HepG2 (cell line): ENCODE data around the gene LIN28A.

Experiments used
- ATF7 ChIP-seq, 2 experiments: fragments of 450-650 bp in 1 of 2; sonication (generic) in 1 of 2; formaldehyde crosslinking in 1 of 2; IDR thresholded peaks; 2 replicates each; pipeline versions ENCODE4 v1.4.0 to v1.6.1; 2016 to 2020; ENCODE audit warnings: antibody characterized with exemption in 1 of 2, mild to moderate bottlenecking in 1 of 2, missing genetic modification reagents in 1 of 2
- CEBPB ChIP-seq: IDR thresholded peaks from 2 replicates; pipeline ENCODE4 v1.6.1; 2011; ENCODE audit warnings: low read depth, low read length, improper control_type of control experiment, borderline replicate concordance
- CREB1 ChIP-seq, 2 experiments: fragments of 450-650 bp in 1 of 2; IDR thresholded peaks; 2 replicates each; pipeline ENCODE4 v1.6.1; 2016 to 2017; ENCODE audit warnings: control low read depth in 1 of 2, mild to moderate bottlenecking in 1 of 2, missing compliant biosample characterization in 1 of 2, missing genetic modification characterization in 1 of 2
- FOXM1 ChIP-seq: sonication (generic); formaldehyde crosslinking; IDR thresholded peaks from 2 replicates; pipeline ENCODE4 v1.5.0; 2020; ENCODE audit warnings: missing genetic modification reagents
- PITX1 ChIP-seq: sonication (generic); formaldehyde crosslinking; IDR thresholded peaks from 2 replicates; pipeline ENCODE4 v1.5.1; 2020; ENCODE audit warnings: mild to moderate bottlenecking, missing genetic modification reagents
- POLR2A ChIP-seq, 2 experiments: IDR thresholded peaks; 2 replicates each; pipeline ENCODE4 v1.6.1; 2011; ENCODE audit warnings: low read depth in 2 of 2, low read length in 2 of 2, mild to moderate bottlenecking in 1 of 2, moderate library complexity in 1 of 2; ENCODE audit not compliant: insufficient read depth in 1 of 2
- RAD21 ChIP-seq: fragments of 450-650 bp; formaldehyde crosslinking; IDR thresholded peaks from 2 replicates; pipeline ENCODE4 v1.5.0; 2020; ENCODE audit warnings: mild to moderate bottlenecking
- RFX5 ChIP-seq: IDR thresholded peaks from 2 replicates; pipeline ENCODE4 v1.6.1; 2011; ENCODE audit warnings: low read depth, low read length, improper control_type of control experiment
- SP4 ChIP-seq: sonication (generic); formaldehyde crosslinking; IDR thresholded peaks from 2 replicates; pipeline ENCODE4 v1.8.1; 2023; ENCODE audit warnings: mild to moderate bottlenecking, missing genetic modification reagents
- ZNF224 ChIP-seq: sonication (generic); formaldehyde crosslinking; IDR thresholded peaks from 2 replicates; pipeline ENCODE4 v1.5.0; 2020; ENCODE audit warnings: mild to moderate bottlenecking, missing genetic modification reagents
- TF ChIP-seq, protein P1 (sequence below): sonication (generic); formaldehyde crosslinking; IDR thresholded peaks from 2 replicates; pipeline ENCODE4 v1.5.0; 2020; ENCODE audit warnings: mild to moderate bottlenecking, missing genetic modification reagents, moderate library complexity
- TF ChIP-seq, protein P2 (sequence below): IDR thresholded peaks from 2 replicates; pipeline ENCODE4 v1.6.1; 2012; ENCODE audit warnings: inconsistent platforms

DNA sequence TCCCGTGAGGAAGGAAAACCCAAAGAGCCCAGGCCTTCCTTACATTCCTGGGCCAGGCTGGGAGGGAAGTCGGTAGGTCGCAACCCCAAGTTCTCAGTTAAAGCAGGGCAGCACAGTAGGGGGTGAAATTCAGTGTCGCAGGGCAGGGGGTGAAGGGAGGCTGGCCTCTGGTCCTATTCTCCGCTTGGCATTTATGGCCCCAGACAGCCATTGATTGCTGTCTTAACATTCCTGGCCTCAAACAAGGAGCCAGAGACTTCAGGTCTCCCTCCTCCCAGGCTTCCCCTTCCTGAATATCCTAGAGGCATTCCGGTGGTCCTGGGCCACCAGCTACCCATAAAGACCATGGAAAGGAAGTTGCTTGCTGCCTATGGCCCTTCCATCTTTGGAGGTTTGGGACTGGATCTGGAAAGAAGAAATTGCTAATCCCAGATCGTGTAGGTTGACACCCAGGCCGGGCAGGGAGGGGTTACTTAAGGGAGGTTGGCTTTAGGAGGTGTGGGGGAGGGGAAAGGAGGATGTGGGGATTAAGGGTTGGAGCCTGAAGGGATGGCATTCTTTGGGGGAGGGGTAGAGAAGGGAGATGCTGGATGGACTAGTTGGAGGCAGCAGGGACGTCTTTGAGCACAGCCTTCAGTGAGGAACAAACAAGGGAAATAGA lies 1.7 kb downstream of the LIN28A start:
- TF ChIP-seq RFX5 (no peak), CEBPB (no peak), SP4 (CRISPR knock-in tag) (no peak), ATF7 (IDR thresholded peaks at IDR 0.05) (no peak), ATF7 (CRISPR knock-in tag; IDR thresholded peaks at IDR 0.05) (no peak), RAD21 (no peak), POLR2A (IDR thresholded peaks at IDR 0.05; ENCODE audit: insufficient read depth in 1 of 2, low read depth in 2 of 2, low read length in 2 of 2) (no peak), CREB1 (IDR thresholded peaks at IDR 0.05) (no peak), CREB1 (CRISPR knock-in tag; IDR thresholded peaks at IDR 0.05) (no peak), PITX1 (CRISPR knock-in tag) (no peak), ZNF224 (no peak), FOXM1 (CRISPR knock-in tag) (no peak)
- TF ChIP-seq, protein P1, sequence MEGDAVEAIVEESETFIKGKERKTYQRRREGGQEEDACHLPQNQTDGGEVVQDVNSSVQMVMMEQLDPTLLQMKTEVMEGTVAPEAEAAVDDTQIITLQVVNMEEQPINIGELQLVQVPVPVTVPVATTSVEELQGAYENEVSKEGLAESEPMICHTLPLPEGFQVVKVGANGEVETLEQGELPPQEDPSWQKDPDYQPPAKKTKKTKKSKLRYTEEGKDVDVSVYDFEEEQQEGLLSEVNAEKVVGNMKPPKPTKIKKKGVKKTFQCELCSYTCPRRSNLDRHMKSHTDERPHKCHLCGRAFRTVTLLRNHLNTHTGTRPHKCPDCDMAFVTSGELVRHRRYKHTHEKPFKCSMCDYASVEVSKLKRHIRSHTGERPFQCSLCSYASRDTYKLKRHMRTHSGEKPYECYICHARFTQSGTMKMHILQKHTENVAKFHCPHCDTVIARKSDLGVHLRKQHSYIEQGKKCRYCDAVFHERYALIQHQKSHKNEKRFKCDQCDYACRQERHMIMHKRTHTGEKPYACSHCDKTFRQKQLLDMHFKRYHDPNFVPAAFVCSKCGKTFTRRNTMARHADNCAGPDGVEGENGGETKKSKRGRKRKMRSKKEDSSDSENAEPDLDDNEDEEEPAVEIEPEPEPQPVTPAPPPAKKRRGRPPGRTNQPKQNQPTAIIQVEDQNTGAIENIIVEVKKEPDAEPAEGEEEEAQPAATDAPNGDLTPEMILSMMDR (CRISPR knock-in tag) = no peak
- TF ChIP-seq, protein P2, sequence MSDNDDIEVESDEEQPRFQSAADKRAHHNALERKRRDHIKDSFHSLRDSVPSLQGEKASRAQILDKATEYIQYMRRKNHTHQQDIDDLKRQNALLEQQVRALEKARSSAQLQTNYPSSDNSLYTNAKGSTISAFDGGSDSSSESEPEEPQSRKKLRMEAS = no peak
